T-helper 2 cell treated with Interferon-gamma antibody and Interleukin-4, amounts not matched to agents 100 ng/mL and 5 ng/mL, for 36 hours (primary cell): ENCODE measurements around the gene SLC2A1. TPM values are rescaled to one million over a fixed set of nuclear protein-coding genes. Genes with fewer than 3 reads are reported as not detected.

Source experiments
- intact Hi-C: fragments of 100-400 bp; cut with micrococcal nuclease; formaldehyde crosslinking; loops from one replicate; pipeline ENCODE4 v1.15.1; 2023
- total RNA-seq: library from RNA; stranded (reverse); gene quantifications from 2 replicates; pipeline ENCODE4 v1.2.3, GENCODE V29; 2022

Gene SLC2A1
- total RNA-seq, result 102 and 104 TPM in 2 replicates

- intact Hi-C loops, result loop anchor here (1.0 to 10.0 kb wide), 7 partner anchors 26 to 406 kb away; partner anchors contain the start of genes C1orf50, CFAP57, EBNA1BP2 and ELOVL1
These were observed at the start of gene SLC2A1 for GRCh38 chr1:42958488-42959319. Gene SLC2A1, minus strand, starts transcription at chr1:42958868. Its CDS starts 217 bp downstream, at chr1:42958651.

GRCh38 chr1:43007377-43008114 is 48.9 kb upstream of the SLC2A1 start:
- intact Hi-C loops, result no loop called here

GRCh38 chr1:43005460-43006361 is 47.0 kb upstream of the SLC2A1 start:
- intact Hi-C loops, result no loop called here

- intact Hi-C loops, result no loop called here
These were observed 46.2 kb upstream of the SLC2A1 start for GRCh38 chr1:43004587-43005459.

- intact Hi-C loops, result no loop called here
These were observed 44.1 kb upstream of the SLC2A1 start for GRCh38 chr1:43002766-43003165.

DNA sequence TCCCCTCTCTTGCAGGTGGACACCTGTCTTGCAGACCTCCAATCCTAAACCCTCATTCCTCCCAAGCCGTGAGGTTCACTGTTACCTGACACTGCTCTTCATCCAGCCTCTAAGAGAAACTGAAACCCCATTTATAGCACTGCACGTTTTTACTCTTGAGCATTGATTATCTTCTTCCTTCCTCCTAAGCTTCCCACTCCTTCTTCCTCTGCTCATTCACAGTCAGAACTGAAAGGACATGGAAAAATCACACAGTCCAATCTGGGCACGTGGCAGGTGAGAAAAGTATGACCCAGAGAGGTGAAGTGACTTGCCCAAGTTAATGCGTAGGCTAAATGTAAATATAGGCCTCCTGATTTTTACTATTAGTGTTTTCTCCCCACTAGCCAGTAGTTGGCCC is 43.4 kb upstream of the SLC2A1 start:
- intact Hi-C loops, result no loop called here

GRCh38 chr1:43001434-43001833 is 42.8 kb upstream of the SLC2A1 start:
- intact Hi-C loops, result no loop called here

DNA sequence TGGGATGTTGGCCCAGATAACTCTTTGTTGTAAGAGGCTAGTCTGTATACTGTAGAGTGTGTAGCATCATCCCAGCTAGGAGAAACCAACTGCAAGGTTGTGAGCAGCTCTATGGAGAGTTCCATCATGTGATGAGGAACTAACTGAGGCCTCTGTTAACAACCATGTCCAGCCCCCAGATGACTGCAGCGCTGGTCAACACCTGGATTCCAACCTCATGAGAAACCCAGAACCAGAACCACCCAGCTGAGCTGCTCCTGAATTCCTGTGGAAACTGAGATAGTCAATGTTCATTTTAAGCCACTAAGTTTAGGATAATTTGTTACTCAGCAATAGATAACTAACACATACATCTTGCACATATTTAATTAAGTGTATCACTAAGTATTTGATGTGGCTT is 41.6 kb upstream of the SLC2A1 start:
- intact Hi-C loops, result no loop called here

- intact Hi-C loops, result no loop called here
These were observed 40.6 kb upstream of the SLC2A1 start for GRCh38 chr1:42999308-42999707.

- intact Hi-C loops, result no loop called here
These were observed 39.7 kb upstream of the SLC2A1 start for GRCh38 chr1:42998386-42998785.

DNA sequence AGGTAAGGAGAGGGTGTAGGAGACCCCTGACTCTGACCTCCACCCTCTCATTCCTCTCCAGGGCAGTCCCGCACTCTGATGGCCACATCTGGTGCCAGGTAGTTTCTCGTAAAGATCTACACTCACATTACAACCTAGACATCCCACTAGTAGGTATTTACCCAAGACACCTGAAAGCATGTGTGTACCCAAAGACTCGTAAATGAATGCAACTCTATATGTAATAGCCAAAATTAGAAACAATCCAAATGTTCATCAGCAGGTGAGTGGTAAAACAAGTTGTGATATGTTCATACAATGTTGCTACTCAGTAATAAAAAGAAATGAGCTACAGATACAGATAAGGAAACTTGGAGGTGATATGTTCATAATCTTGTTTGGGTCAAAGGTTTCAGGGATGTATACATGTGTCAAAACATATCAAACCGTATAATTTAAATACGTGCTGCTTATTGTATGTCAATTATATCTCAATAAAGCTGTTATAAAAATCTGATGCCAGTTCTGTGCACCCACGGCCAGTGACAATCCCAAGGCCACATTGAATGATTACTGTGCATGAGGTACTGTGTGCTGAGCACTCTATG is 37.8 kb upstream of the SLC2A1 start:
- intact Hi-C loops, result no loop called here

GRCh38 chr1:42993502-42994136 is 35.0 kb upstream of the SLC2A1 start:
- intact Hi-C loops, result no loop called here

- intact Hi-C loops, result no loop called here
These were observed 33.4 kb upstream of the SLC2A1 start for GRCh38 chr1:42992054-42992571.

GRCh38 chr1:42990757-42991346 is 32.2 kb upstream of the SLC2A1 start:
- intact Hi-C loops, result no loop called here

GRCh38 chr1:42983693-42984092 is 25.0 kb upstream of the SLC2A1 start:
- intact Hi-C loops, result no loop called here

DNA sequence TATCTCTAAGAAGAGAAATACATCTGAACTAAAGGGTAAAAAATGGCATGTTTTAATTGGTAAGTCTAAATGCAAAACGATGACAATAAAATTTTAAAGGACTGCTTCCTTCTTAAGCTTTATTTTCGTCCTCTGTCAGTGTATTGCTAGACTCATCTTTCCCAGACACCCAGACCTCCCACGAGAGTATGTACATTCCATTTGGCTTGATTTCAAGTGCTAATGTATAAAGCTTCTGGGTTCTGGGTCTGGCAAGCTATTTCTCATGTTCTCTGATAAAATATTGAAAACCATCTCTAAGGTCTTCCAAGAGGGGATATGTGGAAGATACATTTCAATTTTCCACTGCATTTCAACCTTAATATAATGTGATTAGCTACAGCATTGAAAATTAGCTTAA is 24.6 kb upstream of the SLC2A1 start:
- intact Hi-C loops, result no loop called here

- intact Hi-C loops, result no loop called here
These were observed 24.0 kb upstream of the SLC2A1 start for GRCh38 chr1:42982641-42983040.

GRCh38 chr1:42981871-42982270 is 23.2 kb upstream of the SLC2A1 start:
- intact Hi-C loops, result no loop called here

DNA sequence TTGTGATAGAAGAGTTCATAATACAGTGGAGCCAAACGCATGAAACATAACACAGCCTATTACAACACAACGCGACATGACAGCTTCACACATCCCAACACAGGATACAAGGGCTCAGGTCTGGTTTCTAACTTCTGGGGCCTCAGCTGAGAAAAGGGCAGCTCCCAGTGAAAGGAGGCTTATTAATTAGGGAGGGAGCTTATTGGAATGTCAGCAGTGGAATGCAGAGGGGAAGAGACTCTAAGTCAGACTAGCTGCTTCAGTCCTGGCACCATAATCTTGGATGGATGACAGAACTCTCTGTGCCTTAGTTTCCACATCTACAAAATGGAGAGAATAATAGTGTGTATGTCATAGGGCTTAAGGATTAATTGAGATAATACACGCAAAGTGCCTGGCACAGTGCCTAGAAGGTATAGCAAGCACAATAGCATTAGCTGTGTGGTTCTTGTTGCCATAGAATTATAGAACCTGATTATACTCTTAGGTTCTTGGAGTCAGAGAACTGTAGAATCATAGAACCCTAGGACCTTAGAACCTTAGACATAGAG is 22.7 kb upstream of the SLC2A1 start:
- intact Hi-C loops, result no loop called here
